GM18951 (cell line): ENCODE results near the gene LRRC36.

ENCODE experiments used
- POLR2A ChIP-seq: IDR thresholded peaks from 4 replicates; pipeline ENCODE4 v1.6.1; 2011; ENCODE audit warnings: mild to moderate bottlenecking; ENCODE audit not compliant: insufficient read length, insufficient read depth; ENCODE audit errors: extremely low read depth
- in situ Hi-C: fragments of 300-500 bp; cut with MboI; formaldehyde crosslinking; loops from one replicate; pipeline ENCODE4 v1.12.0; 2022; ENCODE audit warnings: low sequenced_read_pairs, mixed read lengths, inconsistent platforms; ENCODE audit not compliant: unreplicated experiment

The LRRC36 gene

DNA sequence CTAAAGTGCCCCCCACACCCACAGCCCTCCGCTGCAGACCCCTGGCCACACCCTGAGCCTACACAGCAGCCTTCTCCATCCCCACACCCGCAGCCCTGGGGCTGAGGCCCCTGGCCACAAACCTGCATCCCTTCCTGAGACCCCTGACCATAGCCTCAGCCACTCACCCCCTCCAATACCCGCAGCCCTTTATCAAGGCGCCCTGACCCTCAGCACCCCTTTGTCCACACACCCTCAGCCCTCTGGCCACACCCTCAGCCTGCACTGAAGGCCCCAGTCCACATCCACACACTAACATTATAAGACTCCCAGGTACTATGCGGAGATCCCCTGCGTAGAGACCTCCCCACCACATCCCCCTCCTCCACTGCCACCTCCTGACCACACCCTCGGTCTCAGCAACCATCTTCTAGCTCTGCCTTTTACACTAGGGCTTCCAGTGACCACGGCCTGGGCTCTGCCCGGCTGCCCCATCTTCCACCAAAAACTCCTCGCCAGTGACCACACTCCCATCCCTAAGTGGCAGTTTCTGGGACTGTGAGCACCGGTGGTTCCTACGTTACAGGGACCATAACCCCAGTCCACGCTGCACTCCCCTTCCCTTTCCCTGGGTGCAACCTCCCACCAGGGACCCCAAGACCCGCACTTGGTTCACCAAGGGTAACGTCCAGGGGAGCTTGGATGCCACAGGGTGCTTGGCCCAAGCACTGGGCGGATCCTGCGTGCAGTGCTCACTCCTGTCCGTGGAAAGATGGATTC, 65.9 kb downstream of the LRRC36 start:
- in situ Hi-C loops: no loop called here
- TF ChIP-seq POLR2A: no peak

DNA sequence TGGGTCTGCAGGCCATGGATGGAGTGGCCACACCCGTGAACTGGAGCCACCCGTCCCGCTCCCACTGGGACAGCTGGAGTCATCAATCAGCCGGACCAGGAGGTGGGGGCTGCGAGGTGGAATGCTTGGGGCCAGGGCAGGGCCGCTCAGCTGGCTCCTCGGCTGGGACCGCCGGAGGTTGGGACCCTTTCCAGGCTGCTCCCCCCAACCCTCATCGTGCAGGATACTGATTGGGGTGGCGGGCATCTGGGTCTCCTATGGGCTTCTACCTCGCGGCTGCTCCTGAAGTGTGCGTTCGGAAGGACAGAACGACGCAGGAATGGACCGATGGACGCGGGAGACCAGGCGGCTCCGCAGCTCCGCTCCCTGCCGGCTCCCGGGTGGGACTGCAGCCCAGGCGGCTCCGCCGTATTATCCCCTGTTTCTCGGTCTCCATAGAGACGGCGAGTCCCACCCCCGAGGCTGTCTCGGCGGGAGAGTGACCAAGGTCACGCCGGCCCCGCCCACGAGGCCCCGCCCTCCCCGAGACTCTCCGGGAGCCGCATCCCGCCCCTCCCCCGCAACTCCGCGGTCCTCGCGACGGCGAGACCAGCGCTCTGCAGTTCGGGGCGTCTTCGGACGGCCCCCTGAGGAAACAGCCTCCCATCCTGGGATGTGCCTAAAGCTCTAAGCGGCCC, 66.6 kb downstream of the LRRC36 start, which contains the start of gene TPPP3:
TPPP3 (minus strand) TSS at position 388 of the 677 bp plus-strand sequence. CDS start 2,387 bp downstream, outside the sequence.
- TF ChIP-seq POLR2A: no peak
- in situ Hi-C loops: no loop called here

GRCh38 chr16:67393788-67394154, 67.2 kb downstream of the LRRC36 start:
- no peak for TF ChIP-seq POLR2A
- in situ Hi-C loops: no loop called here

- TF ChIP-seq POLR2A: no peak
- in situ Hi-C loops: no loop called here
Observed at GRCh38 chr16:67394155-67395104, 67.8 kb downstream of the LRRC36 start.

DNA sequence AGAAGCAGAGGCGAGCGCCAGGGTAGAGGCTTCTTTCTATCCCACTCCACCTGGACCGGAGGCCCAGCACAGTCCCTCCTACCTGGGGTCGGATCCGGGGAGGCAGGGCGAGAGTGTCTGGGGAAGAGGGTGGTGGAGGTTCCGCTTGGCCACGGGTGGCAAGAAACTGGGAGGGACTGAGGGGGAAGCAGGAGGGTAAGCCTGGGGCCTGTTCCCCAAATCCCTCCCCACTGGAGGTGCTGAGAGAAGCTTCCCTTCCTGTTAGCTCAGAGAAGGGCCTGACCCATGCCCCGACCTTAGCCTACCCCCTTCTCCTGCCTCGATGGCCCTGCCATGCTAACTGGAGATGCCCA, 68.5 kb downstream of the LRRC36 start:
- in situ Hi-C loops: no loop called here
- TF ChIP-seq POLR2A: no peak

DNA sequence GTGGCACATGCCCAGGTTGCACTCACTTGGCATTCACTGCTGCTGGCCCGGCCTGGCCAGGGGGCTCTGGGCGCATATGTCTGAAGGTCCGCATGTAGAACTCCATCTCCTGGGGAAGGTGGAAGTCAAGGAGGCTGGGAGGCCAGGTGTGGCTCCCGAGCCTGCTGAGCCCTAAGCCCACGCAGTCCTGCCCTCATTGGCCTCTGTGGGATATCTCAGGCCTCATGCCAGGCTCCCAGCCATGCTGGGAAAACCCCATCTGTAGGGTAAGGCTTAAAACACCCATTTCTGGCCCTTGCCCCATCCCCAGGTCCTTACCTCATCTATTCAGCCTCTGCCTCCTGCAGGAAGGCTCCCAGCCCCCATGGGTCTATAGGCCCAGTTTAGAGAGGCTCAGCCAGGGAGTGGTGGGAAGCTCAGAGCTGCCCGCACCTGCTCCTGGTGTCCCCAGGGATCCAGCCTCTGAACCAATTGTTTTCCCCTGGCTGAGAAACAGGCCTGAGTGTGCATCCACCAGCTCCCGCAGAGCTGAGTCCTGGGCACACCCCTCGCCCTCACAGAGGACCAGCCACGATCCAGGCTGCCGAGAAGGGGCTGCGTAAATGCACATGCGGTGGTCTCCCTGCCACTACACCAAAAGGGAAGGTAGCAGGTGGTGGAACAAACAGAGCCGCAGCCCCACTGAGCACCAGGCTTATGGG, 69.0 kb downstream of the LRRC36 start:
- no peak for TF ChIP-seq POLR2A
- in situ Hi-C loops: no loop called here

GRCh38 chr16:67396159-67397035, 69.8 kb downstream of the LRRC36 start:
- in situ Hi-C loops: no loop called here
- no peak for TF ChIP-seq POLR2A

DNA sequence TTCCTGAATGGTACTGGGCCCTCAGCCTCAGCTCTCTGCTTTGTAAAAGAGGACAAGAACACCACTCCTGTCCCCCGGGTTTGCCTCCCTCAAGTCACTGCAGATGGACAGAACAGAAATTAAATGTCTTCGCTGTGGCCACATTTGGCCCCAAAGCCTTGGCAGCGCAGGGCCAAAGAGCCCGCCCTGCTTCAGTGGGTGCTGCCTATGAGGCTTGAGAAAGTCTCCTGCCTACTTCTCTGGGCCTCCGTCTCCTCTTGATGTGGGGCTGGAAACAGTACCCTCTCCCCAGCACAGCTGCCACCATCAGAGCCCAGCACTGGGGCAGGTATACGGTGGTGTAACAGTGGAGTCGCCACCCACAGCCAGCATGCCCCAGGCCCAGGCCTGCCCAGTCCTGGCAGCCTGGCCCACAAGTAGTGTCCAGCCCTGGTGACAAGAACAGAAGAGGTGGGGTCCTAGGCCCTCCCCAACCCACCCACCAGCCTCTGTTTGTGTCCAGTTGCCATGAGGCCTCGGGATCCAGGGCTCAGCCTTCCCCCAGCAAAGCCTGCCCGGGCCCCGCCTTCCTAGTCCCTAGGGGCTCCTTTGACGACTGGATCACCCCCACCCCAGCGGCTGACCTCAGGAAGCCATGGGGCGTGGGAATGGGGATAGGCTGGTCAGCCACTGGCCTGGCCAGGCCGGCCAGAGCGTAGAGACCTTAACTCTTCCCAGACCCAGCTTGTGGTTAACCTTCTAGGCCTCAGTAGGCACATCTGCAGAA, 70.6 kb downstream of the LRRC36 start:
- in situ Hi-C loops: no loop called here
- TF ChIP-seq POLR2A: no peak

DNA sequence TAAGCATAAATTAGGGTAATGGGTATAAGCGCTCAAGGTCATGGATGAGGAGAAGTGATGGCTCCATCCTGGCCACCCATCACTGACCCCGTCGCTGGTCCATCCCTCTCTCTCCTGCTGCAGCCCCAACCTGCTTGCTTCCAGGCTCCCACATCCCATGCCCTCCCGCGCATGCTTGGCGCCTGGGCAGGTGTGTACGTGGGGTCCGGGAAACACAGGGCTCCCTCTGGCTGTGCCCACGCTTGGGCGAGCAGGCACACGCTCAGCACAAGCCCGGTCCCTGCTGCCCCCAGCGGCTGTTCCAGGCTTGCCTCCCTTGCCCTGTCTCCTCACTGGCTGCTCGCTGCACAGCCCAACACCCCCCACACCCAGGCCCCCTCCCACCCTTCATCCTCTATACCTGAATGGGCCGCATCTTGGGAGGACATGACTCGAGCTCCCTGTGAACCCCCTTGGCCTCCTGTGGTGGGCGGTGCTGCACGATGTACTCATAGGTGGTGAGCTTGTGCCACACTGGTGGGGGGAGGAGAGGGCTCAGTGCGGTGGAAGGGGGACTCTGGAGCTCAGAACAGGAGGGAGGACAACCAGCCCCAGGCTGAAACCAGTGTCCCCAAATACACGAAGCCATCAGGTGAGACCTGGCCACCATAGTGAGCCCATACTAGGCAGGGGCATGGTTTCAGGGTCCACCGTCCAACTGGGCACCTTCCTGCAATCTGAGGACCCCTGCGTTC, 71.4 kb downstream of the LRRC36 start:
- no peak for TF ChIP-seq POLR2A
- in situ Hi-C loops: no loop called here

DNA sequence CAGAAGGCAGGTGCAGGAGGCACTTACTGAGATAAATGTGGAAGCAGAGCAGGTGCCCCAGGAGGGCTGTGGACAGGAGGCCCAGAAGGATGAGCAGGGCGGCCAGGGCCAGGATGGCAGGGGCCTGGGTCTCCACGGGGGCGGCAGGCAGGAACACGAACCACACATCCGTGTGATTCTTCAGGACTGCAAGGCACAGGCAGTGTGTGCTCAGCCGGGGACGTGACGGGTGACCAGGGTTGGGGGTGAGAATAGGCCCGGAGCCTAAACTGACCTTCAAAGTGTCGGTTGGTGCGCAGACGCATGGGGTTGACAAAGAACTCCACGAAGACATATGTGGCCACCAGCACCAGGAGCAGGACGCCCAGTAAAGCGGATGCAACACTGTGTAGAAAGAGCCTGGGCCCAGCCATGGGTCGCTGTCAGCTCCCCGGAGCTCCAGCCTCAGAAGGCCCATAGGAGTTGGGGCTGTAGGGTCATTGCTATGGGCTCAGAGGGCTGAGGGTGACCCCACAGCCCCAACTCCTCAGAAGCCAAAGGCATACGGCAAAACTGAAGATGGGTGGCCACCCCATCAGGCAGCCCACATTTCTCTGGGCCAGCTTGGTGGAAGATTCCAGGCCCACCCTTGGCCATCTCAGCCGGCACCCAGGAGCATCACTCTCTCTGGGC, 72.1 kb downstream of the LRRC36 start:
- no peak for TF ChIP-seq POLR2A

More for the DNA sequence above, 72.1 kb downstream of the LRRC36 start:
- in situ Hi-C loops: no loop called here
